NCI-H460 (cell line): ENCODE results near the gene CTXND2. TPM values are rescaled to one million over a fixed set of nuclear protein-coding genes. Genes with fewer than 3 reads are reported as not detected.
A peak's percentile ranks its signal among the peaks of the same experiment; 100 is the strongest.
"Not testable (repeated sequence)": the region's sequence is repeated elsewhere in the genome, so short reads cannot be mapped to it uniquely, and the experiment has no call there.

Source experiments
- DNase-seq: peaks from one replicate; pipeline ENCODE4 v3.0.0-alpha.2; 2016; ENCODE audit warnings: low read depth; ENCODE audit errors: extremely low read depth
- polyA plus RNA-seq: library from polyadenylated mRNA; depleted of rRNA; stranded (reverse); fragments of >200 nt; gene quantifications from 2 replicates; pipeline ENCODE4 v1.2.3, GENCODE V29; 2014; cell fraction: nucleus; rRNA removed
- total RNA-seq: library from RNA; depleted of rRNA; stranded (reverse); fragments of >200 nt; shearing (Covaris generic); gene quantifications from 2 replicates; pipeline ENCODE4 v1.2.3, GENCODE V29; 2014; rRNA removed

CTXND2 gene
- total RNA-seq = not detected in 2 replicates
- polyA plus RNA-seq = not detected in 2 replicates

DNA sequence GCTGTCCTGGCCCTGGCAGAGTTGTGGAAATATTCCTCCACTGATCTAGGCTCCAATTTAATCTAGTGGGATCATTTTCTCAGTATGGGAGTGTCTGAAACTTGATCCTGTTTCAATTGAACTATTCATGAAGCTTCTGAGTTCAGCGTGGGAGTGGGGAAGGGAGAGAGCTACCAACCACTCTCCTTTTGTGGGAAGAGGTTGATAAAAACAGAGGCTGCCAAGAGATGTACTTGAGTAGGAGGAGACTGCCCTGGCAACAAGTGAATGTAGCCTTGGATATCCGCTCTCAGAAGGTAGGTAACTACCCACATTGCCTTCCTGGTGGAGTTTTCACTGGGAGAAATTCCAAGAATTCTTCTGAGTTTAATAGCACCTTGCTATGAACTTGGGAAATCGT, at the start of gene CTXND2:
Gene CTXND2 (plus strand): TSS at position 119 of the 400 bp plus-strand sequence. CDS start 25,179 bp downstream, outside the sequence.
- DNase-seq = no peak

DNA sequence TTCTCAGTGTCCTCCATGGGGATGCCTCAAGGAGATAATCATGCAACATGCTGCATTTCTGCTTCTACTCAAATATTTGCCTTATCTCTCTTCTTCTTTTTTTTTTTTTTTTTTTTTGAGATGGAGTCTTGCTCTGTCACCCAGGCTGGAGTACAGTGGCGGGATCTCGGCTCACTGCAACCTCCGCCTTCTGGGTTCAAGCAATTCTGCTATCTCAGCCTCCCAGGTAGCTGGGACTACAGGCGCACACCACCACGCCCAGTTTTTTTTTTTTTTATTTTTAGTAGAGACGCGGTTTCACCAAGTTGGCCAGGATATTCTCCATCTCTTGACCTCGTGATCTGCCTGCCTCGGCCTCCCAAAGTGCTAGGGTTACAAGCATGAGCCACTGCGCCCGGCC, 46.1 kb upstream of the CTXND2 start:
- DNase-seq = not testable (repeated sequence)

DNA sequence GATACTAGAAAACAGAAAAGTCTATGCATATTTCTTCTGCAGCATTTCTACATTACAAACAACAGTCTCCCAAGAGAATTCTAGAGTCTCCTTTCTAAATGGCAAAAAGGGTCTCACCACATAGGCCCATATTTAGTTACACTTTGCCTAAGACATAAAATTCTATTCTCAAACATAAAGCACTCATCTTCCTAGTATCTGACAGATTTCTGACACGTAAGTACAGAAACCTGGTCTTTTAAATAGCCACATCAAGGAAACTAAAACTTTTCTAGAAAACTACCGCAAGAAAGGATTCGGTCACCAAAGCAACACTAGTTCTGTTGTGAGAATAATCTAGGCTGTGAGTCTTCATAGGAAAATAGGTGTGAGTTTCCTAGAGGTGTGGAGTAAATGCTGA, 45.3 kb upstream of the CTXND2 start:
- DNase-seq = no peak

DNA sequence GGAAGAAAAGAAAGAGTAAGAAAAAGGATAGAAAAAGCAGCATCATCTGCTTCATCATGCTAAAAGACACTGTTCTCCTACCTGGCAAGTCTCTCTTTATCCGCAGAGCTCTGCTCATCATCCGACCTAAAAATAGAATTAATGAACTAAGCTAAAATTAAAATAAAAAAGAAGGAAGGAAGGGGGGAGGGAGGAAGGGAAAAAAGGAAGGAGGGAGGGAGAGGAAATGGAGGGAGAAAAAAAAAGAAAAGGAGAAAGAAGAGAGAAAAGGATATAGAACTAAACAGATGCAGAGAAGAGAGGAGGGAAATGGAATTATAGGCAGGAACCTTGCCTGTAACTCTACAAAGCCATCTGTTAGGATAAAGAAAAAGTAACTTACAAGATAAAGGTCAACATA, 44.6 kb upstream of the CTXND2 start:
- DNase-seq = no peak

DNA sequence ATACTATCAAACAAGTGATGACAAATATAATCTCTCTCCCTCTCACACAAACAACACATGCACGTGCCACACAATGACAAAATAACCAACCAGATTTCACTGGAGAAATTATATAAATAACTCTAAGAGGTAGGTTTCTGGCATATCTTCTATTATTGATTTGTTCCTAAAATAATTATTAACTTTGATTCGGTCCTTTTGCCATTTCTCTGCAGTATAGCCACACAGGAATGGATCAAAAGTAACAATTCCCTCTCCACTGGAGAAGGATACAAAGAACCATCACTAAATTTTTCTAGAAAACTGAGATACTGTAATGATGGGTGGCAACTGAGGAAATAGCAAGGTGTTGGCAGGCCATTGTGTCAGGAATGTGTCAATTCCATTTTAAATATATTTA, 44.0 kb upstream of the CTXND2 start:
- no peak for DNase-seq

DNA sequence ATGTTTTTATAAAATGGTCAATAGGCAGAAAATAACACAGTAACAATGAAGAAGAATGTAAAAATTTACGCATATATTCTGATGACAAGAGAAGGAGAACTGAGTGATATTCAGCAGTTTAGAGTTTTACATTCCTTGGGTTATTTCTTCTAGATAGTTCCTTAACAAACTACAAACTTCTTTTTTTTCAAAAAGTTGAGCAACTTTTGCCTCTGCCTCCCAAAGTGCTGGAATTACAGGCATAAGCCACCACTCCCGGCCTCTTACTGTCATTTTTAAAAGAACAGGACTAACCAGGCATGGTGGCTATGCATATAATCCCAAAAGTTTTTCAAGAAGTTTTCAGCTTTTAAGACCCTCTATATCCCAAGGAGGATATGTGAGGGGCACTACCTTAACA, 43.5 kb upstream of the CTXND2 start:
- no peak for DNase-seq

DNA sequence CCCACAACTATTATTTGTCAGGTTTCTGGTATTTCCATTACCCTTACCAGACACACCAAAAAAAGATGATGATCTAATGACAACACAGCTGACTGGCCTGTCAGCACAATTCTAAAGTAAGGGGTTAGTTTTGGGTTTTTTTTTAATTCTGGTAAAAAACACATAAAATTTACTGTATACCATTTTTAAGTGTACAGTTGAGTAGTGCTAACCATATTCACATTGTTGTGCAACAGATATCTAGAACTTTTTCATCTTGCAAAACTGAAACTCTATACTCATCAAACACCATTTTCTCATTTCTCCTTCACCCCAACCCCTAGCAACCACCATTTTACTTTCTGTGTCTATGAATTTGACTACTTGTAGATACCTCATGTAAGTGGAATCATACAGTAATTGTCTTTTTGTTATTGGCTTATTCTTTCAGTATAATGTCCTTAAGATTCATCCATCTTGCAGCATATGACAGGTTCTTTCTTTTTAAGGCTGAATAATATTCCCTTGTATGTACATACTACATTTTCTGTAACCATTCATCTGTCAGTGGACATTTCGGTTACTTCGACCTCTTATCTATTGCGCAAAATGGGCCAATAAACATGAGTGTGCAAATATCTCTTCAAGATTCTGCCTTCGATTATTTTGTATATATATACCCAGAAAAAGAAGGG, 40.3 kb upstream of the CTXND2 start:
- no peak for DNase-seq

DNA sequence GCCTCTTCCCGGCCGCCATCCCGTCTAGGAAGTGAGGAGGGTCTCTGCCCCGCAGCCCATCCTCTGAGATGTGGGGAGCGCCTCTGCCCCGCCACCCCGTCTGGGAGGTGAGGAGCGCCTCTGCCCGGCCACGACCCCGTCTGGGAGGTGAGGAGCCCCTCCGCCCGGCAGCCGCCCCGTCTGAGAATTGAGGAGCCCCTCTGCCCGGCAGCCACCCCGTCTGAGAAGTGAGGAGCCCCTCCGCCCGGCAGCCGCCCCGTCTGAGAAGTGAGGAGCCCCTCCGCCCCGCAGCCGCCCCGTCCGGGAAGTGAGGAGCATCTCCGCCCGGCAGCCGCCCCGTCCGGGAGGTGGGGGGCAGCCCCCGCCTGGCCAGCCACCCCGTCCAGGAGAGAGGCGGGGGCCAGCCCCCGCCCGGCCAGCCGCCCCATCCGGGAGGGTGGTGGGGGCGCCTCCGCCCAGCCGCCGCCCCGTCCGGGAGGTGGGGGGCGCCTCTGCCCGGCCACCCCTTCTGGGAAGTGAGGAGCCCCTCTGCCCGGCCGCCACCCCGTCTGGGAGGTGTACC, 36.1 kb upstream of the CTXND2 start:
- not testable (repeated sequence) for DNase-seq

DNA sequence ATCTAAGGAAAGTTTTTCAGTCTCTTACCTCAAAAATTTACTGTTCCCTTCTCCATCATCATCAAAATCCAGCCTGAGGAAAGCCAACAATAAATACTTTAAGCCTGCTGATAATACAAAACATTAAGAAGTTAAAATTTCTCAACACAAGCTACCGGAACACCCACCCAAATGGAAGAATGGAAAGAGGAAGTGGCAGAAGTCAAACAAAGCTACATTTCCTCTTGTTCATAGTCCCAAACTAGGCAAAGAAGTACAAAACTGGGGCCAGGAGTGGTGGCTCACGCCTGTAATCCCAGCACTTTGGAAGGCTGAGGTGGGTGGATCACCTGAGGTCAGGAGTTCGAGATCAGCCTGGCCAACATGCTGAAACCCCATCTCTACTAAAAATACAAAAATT, 34.2 kb upstream of the CTXND2 start:
- not testable (repeated sequence) for DNase-seq

DNA sequence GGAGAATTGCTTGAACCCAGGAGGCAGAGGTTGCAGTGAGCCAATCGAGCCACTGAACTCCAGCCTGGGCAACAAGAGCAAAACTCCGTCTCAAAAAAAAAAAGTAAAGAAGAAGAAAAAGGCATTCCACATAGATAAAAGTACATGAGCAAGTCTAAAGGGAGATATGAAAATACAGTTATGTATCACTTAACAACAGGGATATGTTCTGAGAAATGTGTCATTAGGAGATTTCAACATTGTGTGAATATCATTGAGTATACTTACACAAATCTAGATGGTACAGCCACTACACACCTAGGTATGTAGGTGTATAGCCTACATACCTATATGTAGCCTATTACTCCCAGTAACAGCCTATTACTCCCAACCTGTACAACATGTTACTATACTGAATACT, 23.2 kb upstream of the CTXND2 start:
- DNase-seq = no peak

DNA sequence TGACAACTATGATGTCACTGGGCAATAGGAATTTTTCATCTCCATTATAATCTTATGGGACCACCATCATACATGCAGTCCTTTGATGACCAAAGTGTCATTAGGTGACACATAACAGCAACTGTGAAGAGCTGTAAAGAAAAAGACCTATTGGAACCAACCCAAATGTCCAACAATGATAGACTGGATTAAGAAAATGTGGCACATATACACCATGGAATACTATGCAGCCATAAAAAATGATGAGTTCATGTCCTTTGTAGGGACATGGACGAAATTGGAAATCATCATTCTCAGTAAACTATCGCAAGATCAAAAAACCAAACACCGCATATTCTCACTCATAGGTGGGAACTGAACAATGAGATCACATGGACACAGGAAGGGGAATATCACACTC, 22.7 kb upstream of the CTXND2 start:
- not testable (repeated sequence) for DNase-seq

DNA sequence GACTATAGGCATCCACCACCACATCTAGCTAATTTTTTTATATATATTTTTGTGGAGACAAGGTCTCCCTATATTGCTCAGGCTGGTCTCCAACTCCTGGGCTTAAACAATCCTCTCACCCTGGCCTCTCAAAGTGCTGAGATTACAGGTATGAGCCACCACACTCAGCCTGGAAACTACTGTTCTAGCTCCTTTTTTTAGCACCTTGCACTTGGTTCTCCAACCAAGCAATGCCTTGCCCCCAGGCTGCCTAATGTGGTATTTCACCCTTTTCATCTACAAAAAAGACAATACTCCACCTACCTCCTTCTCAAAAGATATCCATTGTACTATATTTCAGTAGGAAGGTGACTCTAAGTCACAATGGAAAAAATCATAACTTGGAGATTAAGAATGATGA, 17.3 kb upstream of the CTXND2 start:
- no peak for DNase-seq

DNA sequence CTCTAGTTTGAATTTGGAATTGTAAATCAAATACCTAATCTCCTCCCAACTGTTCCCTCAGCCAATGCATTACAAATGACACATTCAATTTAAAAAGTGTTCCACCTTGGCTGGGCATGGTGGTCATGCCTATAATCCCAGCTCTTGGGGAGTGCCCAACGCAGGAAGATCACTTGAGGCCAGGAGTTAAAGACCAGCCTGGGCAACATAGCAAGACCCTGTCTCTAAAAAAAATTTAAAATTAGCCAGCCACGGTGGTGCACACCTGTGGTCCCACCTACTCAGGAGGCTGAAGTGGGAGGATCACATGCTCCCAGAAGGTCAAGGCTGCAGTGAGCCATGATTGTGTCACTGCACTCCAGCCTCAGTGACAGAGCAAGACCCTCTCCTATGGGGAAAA, 14.4 kb upstream of the CTXND2 start:
- no peak for DNase-seq

DNA sequence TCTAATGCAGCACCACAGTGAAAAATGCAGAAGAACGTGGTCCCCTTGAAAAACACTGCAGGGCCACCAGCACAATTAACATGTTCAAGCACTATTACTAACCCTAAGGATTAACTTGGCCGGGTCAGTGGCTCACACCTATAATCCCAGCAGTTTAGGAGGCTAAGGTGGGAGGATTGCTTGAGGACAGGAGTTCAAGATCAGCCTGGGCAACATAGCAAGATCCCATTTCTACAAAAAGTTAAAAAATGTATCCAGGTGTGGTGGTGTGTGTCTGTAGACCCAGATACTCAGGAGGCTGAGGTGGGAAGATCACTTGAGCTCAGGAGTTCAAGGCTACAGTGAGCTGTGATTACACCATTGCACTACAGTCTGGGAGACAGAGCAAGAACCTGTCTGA, 13.4 kb upstream of the CTXND2 start:
- no peak for DNase-seq

DNA sequence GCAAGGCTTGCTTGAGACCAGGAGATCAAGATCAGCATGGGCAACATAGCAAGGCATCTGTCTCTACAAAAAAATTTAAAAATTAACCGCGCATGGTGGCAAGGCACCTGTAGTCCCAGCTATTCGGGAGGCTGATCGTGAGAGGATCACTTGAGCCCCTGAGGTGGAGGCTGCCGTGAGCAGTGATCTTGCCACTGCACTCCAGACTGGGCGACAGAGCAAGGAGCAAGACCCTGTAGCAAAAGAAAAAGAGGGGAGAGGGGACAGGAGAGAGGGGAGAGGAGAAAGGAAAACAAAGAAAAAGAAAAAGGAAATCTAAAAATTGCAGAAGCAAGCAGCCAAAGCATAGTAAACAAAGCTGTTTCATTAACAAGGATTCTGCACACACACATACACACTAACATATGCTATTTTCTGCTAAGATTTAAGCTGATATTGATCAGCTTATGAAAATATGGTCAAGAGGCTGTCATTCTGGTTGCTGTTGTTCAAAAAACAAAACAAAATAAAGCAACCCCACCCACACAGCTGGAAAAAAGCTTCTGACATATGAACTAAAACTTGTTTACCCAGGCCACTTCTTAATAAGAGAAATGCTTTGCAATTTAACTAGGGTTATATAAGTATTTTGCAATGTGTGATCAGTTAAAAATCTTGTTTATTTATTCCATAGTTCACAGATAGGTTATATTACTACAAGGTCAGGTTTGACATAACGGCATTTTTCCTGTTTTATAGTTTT, 12.3 kb upstream of the CTXND2 start:
- no peak for DNase-seq

DNA sequence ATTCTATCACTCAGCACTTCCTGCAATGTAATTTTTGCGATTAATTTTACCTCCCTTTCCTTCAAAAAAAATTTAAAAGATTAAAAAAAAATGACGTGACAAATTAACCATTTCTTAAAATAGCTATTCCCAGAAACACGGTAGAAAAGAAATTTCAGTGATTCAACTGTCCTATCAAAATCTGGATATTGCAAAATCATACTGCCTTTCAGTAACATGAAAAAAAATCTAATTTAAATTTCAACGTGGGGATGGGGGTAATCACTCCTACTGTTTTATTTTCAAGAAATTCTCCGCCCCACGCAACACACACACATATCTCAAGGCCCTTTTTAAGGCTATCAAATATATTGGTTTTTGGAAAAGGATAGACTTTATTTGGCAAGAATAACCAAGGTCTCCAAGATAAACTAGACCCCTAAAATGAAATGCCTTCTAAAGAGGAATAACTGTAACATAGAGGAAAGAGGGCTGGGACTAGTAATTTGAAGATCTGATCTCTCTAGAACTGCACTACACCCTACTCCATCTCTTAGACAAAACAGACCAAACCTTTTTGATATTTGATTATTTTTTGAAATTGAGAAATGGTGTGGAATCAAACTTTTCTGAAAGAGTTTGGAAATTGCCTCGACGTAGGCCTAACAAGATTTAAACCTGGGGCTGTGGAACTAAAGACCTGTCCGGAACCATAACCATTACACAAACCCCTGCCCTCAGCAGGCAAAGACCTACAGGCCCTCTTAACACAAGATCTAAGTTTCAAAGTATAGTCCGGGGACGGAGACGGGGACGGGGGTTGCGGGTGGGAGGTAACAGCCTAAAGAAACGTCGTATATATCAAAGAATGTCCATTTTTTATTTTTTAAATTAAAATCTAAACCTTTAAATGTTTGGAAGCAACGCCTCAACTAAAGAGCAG, 11.5 kb upstream of the CTXND2 start:
- DNase-seq = no peak

DNA sequence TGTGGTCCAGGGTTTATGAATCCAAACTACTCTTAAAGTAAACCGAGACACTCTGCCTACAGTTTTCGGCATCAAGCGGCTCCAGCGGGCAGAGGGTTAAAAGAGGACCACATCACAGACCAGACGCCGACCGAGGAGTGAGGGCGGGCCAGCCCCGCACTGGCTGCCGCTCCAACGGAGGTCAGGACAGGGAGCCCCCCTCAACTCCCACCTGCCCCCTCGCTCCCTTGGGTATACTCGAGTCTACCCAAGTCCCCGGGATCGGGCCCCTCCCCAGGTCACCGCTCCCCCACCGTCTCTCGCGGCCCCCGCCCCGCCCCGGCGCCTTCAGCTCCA, 10.8 kb upstream of the CTXND2 start:
- peak; percentile 46 for DNase-seq

DNA sequence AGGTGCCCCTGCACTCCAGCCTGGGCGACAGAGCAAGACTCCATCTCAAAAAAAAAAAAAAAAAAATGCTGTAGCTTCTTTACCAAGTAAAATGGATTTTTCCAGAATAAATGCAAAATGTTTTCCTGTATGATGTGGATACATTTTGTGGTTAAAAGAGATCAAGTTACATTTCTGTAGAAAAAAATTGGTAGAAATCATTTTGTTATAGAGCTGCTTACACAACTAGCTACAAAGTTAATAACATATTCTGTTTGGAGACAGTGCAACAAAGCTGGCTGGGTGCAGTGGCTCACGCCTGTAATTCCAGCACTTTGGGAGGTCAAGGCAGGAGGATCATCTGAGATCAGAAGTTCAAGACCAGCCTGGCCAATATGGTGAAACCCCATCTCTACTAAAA, 8.0 kb upstream of the CTXND2 start:
- not testable (repeated sequence) for DNase-seq

DNA sequence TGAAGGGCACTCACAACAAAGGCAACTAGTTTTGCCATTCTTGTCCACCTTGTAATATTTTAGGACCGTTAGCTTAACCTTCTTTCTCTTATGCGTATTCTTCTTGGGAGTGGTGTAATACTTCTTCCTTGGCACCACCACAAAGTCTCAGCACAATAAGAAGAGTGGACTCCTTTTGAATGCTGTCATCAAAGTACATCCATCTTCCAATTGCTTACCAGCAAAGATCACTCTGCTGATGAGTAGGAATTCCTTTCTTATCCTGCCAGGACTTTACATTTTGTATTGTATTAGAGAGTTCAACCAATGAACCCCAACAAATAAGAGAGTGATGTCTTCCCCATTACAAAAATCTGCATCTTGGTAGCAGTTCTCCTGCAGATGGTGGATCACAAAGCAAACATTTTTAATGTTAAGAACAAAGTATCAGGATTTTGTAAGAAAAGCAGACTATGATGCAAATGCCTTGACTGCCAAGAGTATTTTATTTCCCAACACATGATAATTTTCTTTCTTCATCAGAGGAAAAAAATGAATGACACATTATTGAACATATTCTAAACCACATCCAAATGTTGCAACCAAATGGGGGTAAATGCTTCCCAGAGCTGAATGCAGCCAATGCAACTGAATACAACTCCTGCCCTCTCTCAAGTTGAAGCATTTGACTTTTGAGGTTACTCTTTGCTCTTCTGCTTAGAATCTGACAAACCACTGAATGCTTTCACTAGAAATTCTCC, 5.4 kb upstream of the CTXND2 start:
- no peak for DNase-seq

DNA sequence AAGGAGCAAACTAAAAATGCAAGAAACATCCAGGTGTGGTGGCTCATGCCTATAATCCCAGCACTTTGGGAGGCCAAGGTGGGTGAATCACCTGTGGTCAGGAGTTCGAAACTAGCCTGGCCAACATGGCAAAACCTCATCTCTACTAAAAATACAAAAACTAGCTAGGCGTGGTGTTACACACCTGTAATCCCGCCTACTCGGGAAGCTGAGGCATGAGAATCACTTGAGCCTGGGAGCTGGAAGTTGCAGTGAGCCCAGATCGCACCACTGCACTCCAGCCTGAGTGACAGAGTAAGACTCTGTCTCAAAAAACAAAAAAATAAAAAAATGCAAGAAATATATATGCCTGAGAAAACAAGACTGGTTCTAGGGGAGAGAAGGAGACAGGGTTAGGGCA, 3.8 kb upstream of the CTXND2 start:
- not testable (repeated sequence) for DNase-seq
